DOHH2 (cell line): Measurements from ENCODE around the gene RBBP6.

Experiments used
- CTCF ChIP-seq: fragments of 200-600 bp; sonication (generic); IDR thresholded peaks from one replicate; pipeline ENCODE4 v1.5.1; 2014; ENCODE audit warnings: antibody characterized with exemption, mild to moderate bottlenecking, low read depth, low read length; ENCODE audit not compliant: poor library complexity, severe bottlenecking
- EZH2phosphoT487 ChIP-seq: fragments of 200-600 bp; sonication (generic); IDR thresholded peaks from 2 replicates; pipeline ENCODE4 v1.6.1; 2017; ENCODE audit warnings: borderline replicate concordance, mild to moderate bottlenecking, antibody characterized with exemption, low read length, moderate library complexity, mixed read lengths

- TF ChIP-seq CTCF: no peak
- TF ChIP-seq EZH2phosphoT487: no peak
Measured at GRCh38 chr16:24539850-24540601, 660 bp downstream of the RBBP6 start.
